HCEC 1CT (cell line): ENCODE measurements around the gene PBXIP1.
"Not testable (repeated sequence)": the region's sequence is repeated elsewhere in the genome, so short reads cannot be mapped to it uniquely, and the experiment has no call there.

ENCODE experiments used
- DNase-seq: peaks from one replicate; pipeline ENCODE4 v3.0.0-alpha.2; 2017

The PBXIP1 gene

GRCh38 chr1:154934358-154934948 is 21.4 kb downstream of the PBXIP1 start:
- DNase-seq = no peak

GRCh38 chr1:154931940-154932487 is 23.9 kb downstream of the PBXIP1 start:
- no peak for DNase-seq

GRCh38 chr1:154926201-154926600 is 29.7 kb downstream of the PBXIP1 start:
- no peak for DNase-seq

- DNase-seq = no peak
Measured at GRCh38 chr1:154925335-154926170, 30.3 kb downstream of the PBXIP1 start.

GRCh38 chr1:154923695-154924094 is 32.2 kb downstream of the PBXIP1 start:
- DNase-seq = no peak

- no peak for DNase-seq
Measured at GRCh38 chr1:154913273-154913672, 42.6 kb downstream of the PBXIP1 start.

GRCh38 chr1:154912755-154913154 is 43.1 kb downstream of the PBXIP1 start:
- no peak for DNase-seq

- DNase-seq = no peak
Measured at GRCh38 chr1:154911691-154912550, 44.0 kb downstream of the PBXIP1 start.

- DNase-seq = no peak
Measured at GRCh38 chr1:154910851-154911250, 45.0 kb downstream of the PBXIP1 start.

GRCh38 chr1:154908937-154909336 is 47.0 kb downstream of the PBXIP1 start:
- DNase-seq = no peak

- DNase-seq = not testable (repeated sequence)
Measured at GRCh38 chr1:154908129-154908528, 47.8 kb downstream of the PBXIP1 start.

- DNase-seq = no peak
Measured at GRCh38 chr1:154906621-154907081, 49.2 kb downstream of the PBXIP1 start.

GRCh38 chr1:154902938-154903566 is 52.8 kb downstream of the PBXIP1 start:
- DNase-seq = no peak

- no peak for DNase-seq
Measured at GRCh38 chr1:154901591-154901990, 54.3 kb downstream of the PBXIP1 start.

GRCh38 chr1:154899041-154899440 is 56.9 kb downstream of the PBXIP1 start:
- DNase-seq = no peak

GRCh38 chr1:154896771-154897286 is 59.1 kb downstream of the PBXIP1 start:
- DNase-seq = no peak

- DNase-seq = no peak
Measured at GRCh38 chr1:154895798-154896197, 60.1 kb downstream of the PBXIP1 start.
